SK-N-MC (cell line): Measurements from ENCODE around the gene LONP2.

Experiments
- EZH2 ChIP-seq: fragments of 200-600 bp; sonication (generic); IDR thresholded peaks from one replicate; pipeline ENCODE4 v1.6.1; 2017; ENCODE audit warnings: antibody characterized with exemption
- POLR2AphosphoS5 ChIP-seq: IDR thresholded peaks from 2 replicates; pipeline ENCODE4 v1.6.1; 2012; ENCODE audit warnings: mild to moderate bottlenecking, low read depth, low read length, borderline replicate concordance

DNA sequence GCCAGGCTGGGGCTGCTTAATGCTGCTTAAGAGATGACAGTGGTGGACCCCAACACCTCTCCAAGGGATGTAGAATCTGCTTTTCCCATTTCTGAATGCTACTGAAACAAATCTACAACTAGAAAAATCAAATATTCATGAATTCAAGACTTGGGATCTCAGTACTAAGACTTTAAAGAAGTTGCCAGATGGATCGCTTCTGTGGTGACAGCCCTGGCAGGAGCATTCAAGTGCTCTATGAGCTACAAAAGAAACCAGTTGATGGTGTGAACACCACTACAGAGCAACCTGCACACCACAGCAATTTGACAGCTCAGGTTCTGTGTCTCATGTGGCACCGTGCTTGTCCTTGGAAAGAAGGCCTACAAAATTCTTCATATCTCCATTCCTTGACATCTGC lies 98.5 kb downstream of the LONP2 start:
- no peak for TF ChIP-seq EZH2
- TF ChIP-seq POLR2AphosphoS5: no peak
